Measurements from ENCODE around the gene ANO9.

- no peak for TF ChIP-seq POLR2AphosphoS5 (IDR thresholded peaks at IDR 0.05; ENCODE audit: low read depth)
- no peak for TF ChIP-seq CTCF (conservative IDR thresholded peaks at IDR 0.05; ENCODE audit: low read depth in 2 of 2)
- TF ChIP-seq EZH2 (IDR thresholded peaks at IDR 0.05; ENCODE audit: low read depth, unreplicated experiment): no peak
- no peak for TF ChIP-seq ZNF331 (CRISPR knock-in tag; IDR thresholded peaks at IDR 0.05; ENCODE audit: low read depth)
- TF ChIP-seq JUNB (IDR thresholded peaks at IDR 0.05; ENCODE audit: unreplicated experiment): no peak
- no peak for TF ChIP-seq ZNF462 (CRISPR knock-in tag; IDR thresholded peaks at IDR 0.05)
- no peak for TF ChIP-seq REST (IDR thresholded peaks at IDR 0.05; ENCODE audit: unreplicated experiment)
- TF ChIP-seq STAT1 (IDR thresholded peaks at IDR 0.05; ENCODE audit: unreplicated experiment): no peak
- no peak for TF ChIP-seq EZH2phosphoT487 (IDR thresholded peaks at IDR 0.05; ENCODE audit: unreplicated experiment)
- TF ChIP-seq ETS1 (IDR thresholded peaks at IDR 0.05): no peak
- TF ChIP-seq ZNF114 (CRISPR knock-in tag; IDR thresholded peaks at IDR 0.05): no peak
These were observed 22.4 kb downstream of the ANO9 start for GRCh38 chr11:419248-420005.
